GM21360 (cell line): ENCODE data around the gene PCDH12.
"Not testable (repeated sequence)": the region's sequence is repeated elsewhere in the genome, so short reads cannot be mapped to it uniquely, and the experiment has no call there.

ENCODE experiments used
- ATAC-seq: cut with Tn5 transposase; IDR thresholded peaks from one replicate; pipeline ENCODE4 v1.9.1; 2021; ENCODE audit warnings: mild to moderate bottlenecking, moderate library complexity; ENCODE audit not compliant: unreplicated experiment

PCDH12 gene

GRCh38 chr5:141941307-141941706 lies 16.7 kb downstream of the PCDH12 start:
- no peak for ATAC-seq

GRCh38 chr5:141940695-141941271 lies 17.2 kb downstream of the PCDH12 start:
- ATAC-seq = no peak

DNA sequence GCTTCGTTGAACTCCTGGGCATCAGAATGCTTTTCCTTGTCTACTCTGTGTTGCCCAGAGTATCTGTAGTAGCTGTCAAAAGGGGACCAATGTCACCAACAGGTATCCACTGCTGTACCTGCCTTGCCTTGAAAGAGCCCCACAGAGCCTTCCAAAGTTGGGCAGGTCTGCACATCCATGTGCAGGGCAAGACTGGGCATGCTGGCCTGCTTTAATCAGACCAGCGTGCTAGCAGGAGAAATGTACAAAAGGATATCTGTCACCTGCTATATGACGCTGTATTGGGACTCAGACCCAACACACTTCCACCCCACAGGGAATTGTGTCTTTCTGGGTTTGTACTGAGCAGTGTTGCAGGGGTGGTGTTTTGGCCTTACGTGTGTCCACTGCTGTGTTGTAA lies 22.5 kb downstream of the PCDH12 start:
- ATAC-seq = no peak

- ATAC-seq = no peak
Measured at GRCh38 chr5:141934099-141934844, 23.7 kb downstream of the PCDH12 start.

DNA sequence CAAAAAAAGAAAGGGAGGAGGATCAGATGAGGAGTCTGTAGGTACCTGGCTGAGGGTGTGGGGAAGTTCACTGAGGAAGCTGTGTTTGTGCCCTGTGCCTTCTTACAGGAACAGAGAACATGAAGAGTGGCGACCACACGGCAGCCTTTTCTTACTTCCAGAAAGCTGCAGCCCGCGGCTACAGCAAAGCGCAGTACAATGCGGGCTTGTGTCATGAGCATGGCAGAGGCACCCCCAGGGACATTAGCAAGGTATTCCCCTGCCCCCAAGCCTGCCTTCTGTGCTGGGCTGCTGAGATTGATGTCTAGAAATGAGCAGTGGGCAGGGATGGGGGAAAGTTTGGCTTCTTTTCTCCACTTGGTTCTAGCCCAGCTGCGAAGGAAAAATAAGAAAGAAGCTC lies 24.9 kb downstream of the PCDH12 start:
- ATAC-seq = no peak

DNA sequence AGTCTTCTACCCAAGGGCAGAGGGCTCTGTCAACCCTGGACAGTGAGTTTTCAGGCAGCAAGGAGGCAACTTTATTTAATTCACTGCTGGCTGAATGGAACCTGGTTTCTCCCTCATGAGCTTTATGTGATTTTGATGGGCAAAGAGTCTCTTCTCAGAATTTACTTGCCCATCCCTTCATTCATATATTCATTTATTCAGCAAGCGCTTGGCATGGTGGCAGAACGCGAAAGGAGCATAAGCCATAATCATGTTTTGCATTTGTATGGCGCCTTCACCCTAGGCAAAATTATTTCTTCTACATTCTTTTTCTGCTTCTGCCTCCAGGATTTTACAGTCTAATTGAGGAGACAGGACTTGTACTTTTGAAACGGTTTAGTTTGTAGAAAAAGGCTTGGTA lies 26.3 kb downstream of the PCDH12 start:
- ATAC-seq = no peak

GRCh38 chr5:141929398-141930058 lies 28.5 kb downstream of the PCDH12 start:
- ATAC-seq = no peak

GRCh38 chr5:141928051-141928450 lies 30.0 kb downstream of the PCDH12 start:
- no peak for ATAC-seq

GRCh38 chr5:141926434-141926833 lies 31.6 kb downstream of the PCDH12 start:
- no peak for ATAC-seq

- peak; percentile 92 for ATAC-seq
Measured at GRCh38 chr5:141923448-141924313, 34.3 kb downstream of the PCDH12 start, which contains the start of gene DELE1. Gene DELE1 (plus strand): TSS chr5:141923871. CDS start chr5:141923942, 71 bp downstream.

DNA sequence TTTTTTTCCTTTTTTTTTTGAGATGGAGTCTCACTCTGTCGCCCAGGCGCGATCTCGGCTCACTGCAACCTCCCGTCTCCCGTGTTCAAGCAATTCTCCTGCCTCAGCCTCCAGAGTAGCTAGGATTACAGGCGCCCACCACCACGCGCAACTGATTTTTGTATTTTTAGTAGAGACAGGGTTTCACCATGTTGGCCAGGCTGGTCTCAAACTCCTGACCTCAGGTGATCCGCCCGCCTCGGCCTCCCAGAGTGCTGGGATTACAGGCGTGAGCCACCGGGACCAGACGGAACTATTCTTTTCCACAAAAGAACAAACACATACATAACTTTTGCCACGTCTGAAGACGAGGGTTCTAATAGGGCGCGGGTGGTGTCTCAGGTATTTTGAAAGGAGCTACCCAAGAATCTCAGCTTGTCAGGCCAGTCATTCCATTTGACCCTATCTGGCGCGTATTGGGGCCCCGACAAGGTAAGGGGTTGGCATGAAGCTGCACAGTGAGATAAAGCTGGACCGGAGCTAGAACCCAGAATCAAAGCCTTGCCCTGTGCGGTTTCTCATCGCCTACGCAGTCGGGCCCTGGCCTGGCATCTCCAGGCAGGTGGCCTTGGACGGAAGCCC lies 35.1 kb downstream of the PCDH12 start:
- ATAC-seq = not testable (repeated sequence)

GRCh38 chr5:141920771-141921170 lies 37.2 kb downstream of the PCDH12 start:
- ATAC-seq = no peak

- no peak for ATAC-seq
Measured at GRCh38 chr5:141919218-141920119, 38.5 kb downstream of the PCDH12 start.

DNA sequence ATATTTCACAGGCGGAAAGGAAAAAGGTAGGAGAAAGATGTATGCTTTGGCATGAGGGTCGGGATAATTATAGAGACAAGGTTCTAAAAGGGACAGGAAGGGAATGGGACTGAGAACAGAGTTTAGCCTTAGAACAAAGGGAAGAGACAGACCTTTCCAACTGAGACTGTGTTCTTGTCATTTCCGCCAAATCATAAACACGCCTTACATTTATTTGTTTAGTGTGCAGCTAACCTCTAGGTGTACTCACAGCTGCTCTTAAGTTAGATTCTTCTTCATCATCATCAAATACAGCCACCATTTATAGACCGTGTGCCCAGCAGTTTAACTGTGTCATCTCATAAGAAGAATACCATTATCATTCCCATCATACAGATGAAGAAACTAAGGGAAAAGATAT lies 40.2 kb downstream of the PCDH12 start:
- no peak for ATAC-seq

DNA sequence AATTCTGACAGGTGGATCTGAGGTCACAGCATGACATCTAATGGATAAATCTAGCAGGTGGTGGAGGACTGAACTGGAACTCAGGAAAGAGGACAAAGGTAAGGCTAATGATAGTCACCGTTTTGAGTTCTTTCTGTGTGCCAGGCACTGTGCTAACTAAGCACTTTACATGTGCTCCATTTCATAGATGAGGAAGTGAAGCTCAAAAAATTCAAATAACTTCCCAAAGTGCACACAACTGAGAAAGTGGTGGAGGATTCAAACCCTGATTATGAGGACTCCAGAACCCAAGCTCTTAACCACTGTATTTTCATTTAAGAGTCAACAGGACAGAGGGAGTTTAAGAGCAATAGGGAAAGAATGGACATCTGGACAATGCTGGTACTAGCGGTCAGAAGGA lies 41.5 kb downstream of the PCDH12 start:
- peak; percentile 37 for ATAC-seq

DNA sequence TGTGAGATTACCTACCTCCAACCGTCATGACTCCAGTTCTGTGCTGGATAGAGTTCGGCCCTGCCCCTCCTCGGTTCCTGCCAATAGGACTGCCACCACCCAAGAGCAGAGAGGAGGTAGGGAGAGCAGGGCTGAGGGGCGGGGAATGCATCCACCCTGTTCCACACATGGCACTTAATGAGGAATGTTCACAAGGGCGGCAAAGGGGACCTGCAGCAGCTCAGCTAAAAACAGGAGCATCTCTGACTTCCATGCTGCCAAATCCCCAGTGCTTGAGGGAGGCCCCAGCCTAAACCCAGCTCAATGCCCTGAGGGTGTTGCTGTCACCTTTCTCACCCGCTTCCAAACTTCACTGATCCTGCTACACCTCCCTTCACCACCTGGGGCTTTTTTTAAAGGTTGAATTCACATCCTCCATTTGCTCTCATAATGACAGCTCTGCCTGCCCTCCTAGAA lies 42.1 kb downstream of the PCDH12 start:
- peak; percentile 39 for ATAC-seq

GRCh38 chr5:141914797-141915196 lies 43.2 kb downstream of the PCDH12 start:
- no peak for ATAC-seq

DNA sequence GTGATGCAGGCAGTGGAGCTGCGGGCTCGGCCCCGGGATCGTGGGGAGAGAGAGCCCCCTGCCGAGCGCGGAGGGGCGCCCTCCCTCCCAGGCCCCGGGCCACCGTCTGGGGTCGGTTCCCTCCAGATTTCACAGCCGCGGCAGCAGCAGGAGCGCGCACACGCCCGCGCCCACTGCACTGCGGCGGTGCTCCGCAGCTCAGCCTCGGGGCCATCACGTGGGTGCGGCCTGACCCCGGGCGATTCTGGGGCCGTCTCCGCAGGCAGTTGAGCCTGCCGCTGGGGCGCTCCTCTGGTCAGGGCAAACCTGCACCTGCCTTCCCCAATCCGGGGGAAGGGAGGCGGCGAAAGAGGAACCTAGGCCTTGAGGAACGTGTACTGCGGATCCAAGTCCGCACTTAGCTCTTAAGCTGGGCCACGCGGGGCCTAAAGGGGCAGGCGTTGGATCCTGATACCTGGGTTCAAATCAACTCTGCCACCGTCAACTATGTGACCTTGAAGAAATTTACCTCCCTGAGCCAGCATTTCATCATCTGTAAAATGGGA lies 43.7 kb downstream of the PCDH12 start:
- ATAC-seq = peak; percentile 58

DNA sequence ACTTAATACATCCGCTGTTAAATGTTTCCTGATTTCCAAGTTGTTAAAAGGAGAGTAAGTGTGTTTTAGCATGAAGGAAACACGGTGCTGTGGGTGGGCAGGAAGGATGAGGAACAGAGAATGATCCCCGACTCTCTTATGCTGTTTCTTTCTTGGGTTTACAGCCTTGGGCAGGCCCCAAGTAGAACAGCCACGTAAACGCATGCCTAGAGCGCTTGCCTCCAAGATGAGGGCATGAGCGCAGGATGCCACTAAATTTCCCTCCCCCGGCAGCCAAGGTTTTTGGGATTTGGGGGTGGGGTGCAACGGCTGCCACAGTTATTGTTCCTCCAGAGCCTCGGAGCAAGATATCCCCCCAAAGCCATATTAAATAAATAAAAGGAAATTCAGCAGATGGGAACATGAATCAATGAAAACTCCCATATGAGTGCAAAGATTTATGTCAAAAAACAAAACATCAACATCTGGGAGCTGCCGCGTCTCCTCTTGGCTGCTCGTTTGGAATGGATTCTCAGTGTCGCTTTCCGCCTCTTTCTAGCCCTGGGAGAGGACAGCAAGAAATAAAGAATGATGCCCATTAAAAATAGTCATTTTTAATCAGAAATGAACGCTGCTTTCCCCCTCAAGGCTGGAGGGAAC lies 44.3 kb downstream of the PCDH12 start:
- ATAC-seq = no peak
